Neuronal stem cell (in vitro differentiated cells): ENCODE results near the gene TTC9C.

Experiments used
- DNase-seq: peaks from one replicate; pipeline ENCODE4 v3.0.0-alpha.2; 2013; ENCODE audit warnings: low spot score
- H2AFZ ChIP-seq: one replicate; pipeline ENCODE4 v1.6.1; 2013; ENCODE audit warnings: mild to moderate bottlenecking, low read length, inconsistent platforms
- H2AK5ac ChIP-seq: 2 replicates; pipeline ENCODE4 v1.6.1; 2013; ENCODE audit warnings: low read depth, mild to moderate bottlenecking, inconsistent platforms, low read length, moderate library complexity, mixed read lengths
- H2BK120ac ChIP-seq: 2 replicates; pipeline ENCODE4 v1.6.1; 2013; ENCODE audit warnings: low read depth, mild to moderate bottlenecking, inconsistent platforms, low read length, moderate library complexity, mixed read lengths
- H2BK12ac ChIP-seq: one replicate; pipeline ENCODE4 v1.6.1; 2013; ENCODE audit warnings: low read length, inconsistent platforms
- H2BK15ac ChIP-seq: 2 replicates; pipeline ENCODE4 v1.6.1; 2013; ENCODE audit warnings: mild to moderate bottlenecking, low read length, inconsistent platforms, mixed read lengths
- H2BK5ac ChIP-seq: one replicate; pipeline ENCODE4 v1.6.1; 2013; ENCODE audit warnings: inconsistent platforms, mild to moderate bottlenecking, low read length, moderate library complexity
- H3K14ac ChIP-seq: one replicate; pipeline ENCODE4 v1.6.1; 2013; ENCODE audit warnings: low read length, inconsistent platforms
- H3K18ac ChIP-seq: 2 replicates; pipeline ENCODE4 v1.6.1; 2013; ENCODE audit warnings: low read length, inconsistent platforms
- H3K23ac ChIP-seq: 2 replicates; pipeline ENCODE4 v1.6.1; 2013; ENCODE audit warnings: low read depth, mild to moderate bottlenecking, mixed read lengths, low read length, inconsistent platforms; ENCODE audit not compliant: poor library complexity
- H3K27ac ChIP-seq: replicated peaks from 3 replicates; pipeline ENCODE4 v1.5.1; 2013; ENCODE audit warnings: low read length, inconsistent platforms
- H3K27me3 ChIP-seq, 3 experiments: 2 replicates each; pipeline ENCODE4 v1.6.1; 2013; ENCODE audit warnings: low read length in 3 of 3, mild to moderate bottlenecking in 2 of 3, inconsistent platforms in 1 of 3, low read depth in 1 of 3, mixed read lengths in 1 of 3, moderate library complexity in 1 of 3; ENCODE audit not compliant: control insufficient read depth in 3 of 3, insufficient read depth in 3 of 3
- H3K36me3 ChIP-seq, 2 donors: replicated peaks in 1 of 2; 2 replicates each; pipeline ENCODE4 v1.6.1; 2013; ENCODE audit warnings: low read length in 2 of 2; ENCODE audit not compliant: control insufficient read depth in 2 of 2, insufficient read depth in 2 of 2
- H3K4ac ChIP-seq: 2 replicates; pipeline ENCODE4 v1.6.1; 2013; ENCODE audit warnings: inconsistent platforms, mild to moderate bottlenecking, low read length, moderate library complexity
- H3K4me1 ChIP-seq, 2 donors: 1 replicate in 1 of 2; 2 replicates in 1 of 2; pipeline ENCODE4 v1.6.1; 2013; ENCODE audit warnings: low read length in 2 of 2, low read depth in 1 of 2; ENCODE audit not compliant: control insufficient read depth in 2 of 2, insufficient read depth in 1 of 2
- H3K4me2 ChIP-seq: one replicate; pipeline ENCODE4 v1.6.1; 2013; ENCODE audit warnings: mild to moderate bottlenecking, low read length, inconsistent platforms; ENCODE audit not compliant: insufficient read depth, poor library complexity, severe bottlenecking
- H3K4me3 ChIP-seq, 2 donors: 2 replicates each; pipeline ENCODE4 v1.5.1; 2013; ENCODE audit warnings: low read length in 2 of 2, mild to moderate bottlenecking in 2 of 2, inconsistent platforms in 1 of 2, moderate library complexity in 1 of 2
- H3K79me1 ChIP-seq: one replicate; pipeline ENCODE4 v1.6.1; 2013; ENCODE audit warnings: low read depth, mild to moderate bottlenecking, inconsistent platforms, low read length, moderate library complexity
- H3K9ac ChIP-seq: one replicate; pipeline ENCODE4 v1.6.1; 2013; ENCODE audit warnings: mild to moderate bottlenecking, low read depth, low read length, inconsistent platforms; ENCODE audit not compliant: poor library complexity
- H3K9me3 ChIP-seq, 2 donors: replicated peaks in 1 of 2; 2 replicates each; pipeline versions ENCODE3 to v1.6.1; 2013; ENCODE audit warnings: low read length in 2 of 2, mild to moderate bottlenecking in 2 of 2, inconsistent platforms in 1 of 2, low read depth in 1 of 2, mixed read lengths in 1 of 2, moderate library complexity in 1 of 2; ENCODE audit not compliant: control insufficient read depth in 2 of 2, insufficient read depth in 1 of 2
- H4K8ac ChIP-seq: one replicate; pipeline ENCODE4 v1.6.1; 2013; ENCODE audit warnings: low read depth, mild to moderate bottlenecking, inconsistent platforms, low read length, moderate library complexity
- H4K91ac ChIP-seq: one replicate; pipeline ENCODE4 v1.6.1; 2013; ENCODE audit warnings: low read length, low read depth, mild to moderate bottlenecking, inconsistent platforms; ENCODE audit not compliant: poor library complexity
- WGBS, 2 donors: extraction: QIAGEN DNeasy Blood & Tissue Kit; methylation state at CpG; one replicate each; pipeline ENCODE4 v1.1.7; 2013; ENCODE audit warnings: missing lambda C conversion rate in 2 of 2, mixed read lengths in 1 of 2; ENCODE audit not compliant: insufficient read length in 2 of 2, insufficient replicate concordance in 1 of 2; ENCODE audit errors: extremely low coverage in 2 of 2; 5-methylcytosine and 5-hydroxymethylcytosine counted together

Gene TTC9C

DNA sequence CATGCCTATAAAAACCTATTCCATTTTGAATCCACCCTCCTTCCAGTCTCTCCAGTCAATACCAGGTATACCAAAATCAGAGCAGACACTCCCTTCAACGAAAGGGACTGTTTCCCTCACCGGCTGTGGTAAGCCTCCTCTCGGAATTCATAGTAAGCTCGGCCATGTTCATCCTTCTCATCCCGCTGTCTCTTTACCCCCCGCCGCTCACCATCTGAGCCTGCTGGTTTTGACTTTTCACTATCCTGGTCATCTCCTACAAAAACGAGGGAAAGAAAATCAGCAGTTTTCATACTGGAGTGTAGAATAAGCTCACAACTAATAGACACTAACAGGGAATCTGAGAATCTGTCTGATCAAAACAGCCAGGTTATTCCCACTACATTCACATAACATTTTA is 4.1 kb upstream of the TTC9C start:
- H2AFZ ChIP-seq, result no peak overlapping the region
- no peaks in the 10 kb centered on the region for H3K79me1 ChIP-seq
- no peak for DNase-seq
- H4K8ac ChIP-seq, result no peak overlapping the region
- no peak overlapping the region for H2BK15ac ChIP-seq
- H3K4me2 ChIP-seq, result no peak overlapping the region
- no peak overlapping the region for H3K18ac ChIP-seq
- H3K36me3 ChIP-seq, result peaks cover 36 to 72% of the 10 kb centered on the region in 2 donors
- no peak overlapping the region for H2BK5ac ChIP-seq
- no peak overlapping the region for H3K23ac ChIP-seq
- H2BK120ac ChIP-seq, result no peak overlapping the region
- H3K4me3 ChIP-seq, result no peak overlapping the region
- peaks cover 0 to 13% of the 10 kb centered on the region in 2 donors for H3K4me1 ChIP-seq
- H3K27ac ChIP-seq, result no peak overlapping the region
- no peak overlapping the region for H4K91ac ChIP-seq
- no peak overlapping the region for H2AK5ac ChIP-seq
- no peak overlapping the region for H3K9ac ChIP-seq
- H3K14ac ChIP-seq, result no peak overlapping the region
- H3K4ac ChIP-seq, result no peak overlapping the region
- H3K27me3 ChIP-seq, result no peaks in the 10 kb centered on the region
- H2BK12ac ChIP-seq, result no peak overlapping the region
- no CpG with 5 or more reads among the region's 8 CpGs for WGBS, 2 donors
- H3K9me3 ChIP-seq, result no peaks in the 10 kb centered on the region

GRCh38 chr11:62725646-62726045 is 2.6 kb upstream of the TTC9C start:
- H2BK5ac ChIP-seq, result no peak overlapping the region
- peaks cover 24 to 63% of the 10 kb centered on the region in 2 donors for H3K36me3 ChIP-seq
- peak overlapping the region; percentile 92 to 96 for H3K4me3 ChIP-seq
- no peak overlapping the region for H2BK12ac ChIP-seq
- H3K27me3 ChIP-seq, result no peaks in the 10 kb centered on the region
- H2AK5ac ChIP-seq, result no peak overlapping the region
- no peaks in the 10 kb centered on the region for H3K79me1 ChIP-seq
- H4K8ac ChIP-seq, result no peak overlapping the region
- H3K9me3 ChIP-seq, result no peaks in the 10 kb centered on the region
- WGBS, 2 donors, result no CpG with 5 or more reads among the region's 7 CpGs
- H3K9ac ChIP-seq, result no peak overlapping the region
- no peak overlapping the region for H3K18ac ChIP-seq
- H2BK120ac ChIP-seq, result no peak overlapping the region
- H2AFZ ChIP-seq, result no peak overlapping the region
- DNase-seq, result no peak
- H3K4me2 ChIP-seq, result peak overlapping the region; percentile 99
- no peak overlapping the region for H4K91ac ChIP-seq
- peaks cover 0 to 18% of the 10 kb centered on the region in 2 donors for H3K4me1 ChIP-seq
- H3K27ac ChIP-seq, result no peak overlapping the region
- no peak overlapping the region for H2BK15ac ChIP-seq
- H3K4ac ChIP-seq, result no peak overlapping the region
- no peak overlapping the region for H3K14ac ChIP-seq
- H3K23ac ChIP-seq, result no peak overlapping the region

DNA sequence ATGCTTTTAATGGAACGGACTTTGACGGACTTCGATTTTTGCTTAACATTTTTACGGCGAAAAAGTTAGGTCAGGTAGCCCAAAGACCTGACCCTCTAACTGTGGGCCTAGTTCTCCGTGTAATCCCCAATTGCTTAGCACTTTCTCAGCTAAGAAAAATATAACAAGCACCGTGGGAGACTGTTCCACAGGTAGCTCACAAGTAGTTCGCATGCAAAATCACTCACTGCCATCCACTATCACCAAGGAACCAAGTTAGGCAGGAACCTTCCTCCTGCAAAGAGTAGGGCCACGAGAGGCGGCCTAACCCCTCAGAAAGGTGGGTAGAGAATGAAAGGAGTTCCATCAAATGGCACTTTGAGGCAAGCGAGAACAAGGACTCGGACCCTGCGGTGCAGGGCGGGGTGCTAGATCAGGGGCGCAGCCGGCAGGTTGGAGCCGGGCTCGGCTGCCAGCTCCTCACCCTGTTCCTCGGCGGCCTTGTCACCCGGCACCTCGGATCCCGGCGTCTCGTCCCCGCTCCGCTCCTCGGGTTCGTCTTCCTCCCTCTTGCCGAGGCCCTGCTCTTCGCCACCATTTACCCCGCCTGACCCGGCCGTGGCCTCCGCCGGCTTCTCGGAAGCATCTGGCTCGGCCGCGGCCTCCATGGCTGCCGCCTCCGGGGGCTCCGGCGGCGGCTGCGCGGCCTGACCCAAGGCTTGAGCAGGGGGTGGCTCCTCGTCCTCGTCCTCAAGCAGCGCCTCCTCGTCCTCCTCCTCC is 2.0 kb upstream of the TTC9C start:
- Histone ChIP-seq H2BK15ac (no peak overlapping the region), H3K9me3 (no peaks in the 10 kb centered on the region), H3K4me2 (peak overlapping the region; percentile 99), H2AFZ (peak overlapping the region; percentile 81), H3K4me3 (peak overlapping the region; percentile 92 to 96), H4K8ac (no peak overlapping the region), H2BK12ac (no peak overlapping the region), H4K91ac (no peak overlapping the region), H3K14ac (peak overlapping the region; percentile 87), H3K23ac (peak overlapping the region; percentile 97), H2BK120ac (peak overlapping the region; percentile 73), H3K4ac (no peak overlapping the region), H3K4me1 (peaks cover 0 to 18% of the 10 kb centered on the region in 2 donors), H3K27me3 (no peaks in the 10 kb centered on the region), H2AK5ac (peak overlapping the region; percentile 81), H3K27ac (peak overlapping the region; percentile 100), H3K18ac (peak overlapping the region; percentile 99), H3K36me3 (peaks cover 25 to 61% of the 10 kb centered on the region in 2 donors), H3K79me1 (peaks cover 3% of the 10 kb centered on the region), H2BK5ac (peak overlapping the region; percentile 89), H3K9ac (peak overlapping the region; percentile 100)
- DNase-seq, result no peak
- no CpG with 5 or more reads among the region's 51 CpGs for WGBS, 2 donors

GRCh38 chr11:62726915-62727164 is 1.4 kb upstream of the TTC9C start:
- Histone ChIP-seq H3K4me3 (peak overlapping the region; percentile 92 to 96), H3K4ac (no peak overlapping the region), H3K36me3 (peaks cover 24 to 58% of the 10 kb centered on the region in 2 donors), H2AFZ (peak overlapping the region; percentile 81), H2AK5ac (peak overlapping the region; percentile 81), H2BK12ac (no peak overlapping the region), H3K79me1 (peaks cover 4% of the 10 kb centered on the region), H3K14ac (peak overlapping the region; percentile 87), H3K9me3 (no peaks in the 10 kb centered on the region), H3K23ac (peak overlapping the region; percentile 97), H2BK120ac (peak overlapping the region; percentile 73), H4K91ac (no peak overlapping the region), H2BK5ac (peak overlapping the region; percentile 89), H3K27me3 (no peaks in the 10 kb centered on the region), H3K9ac (peak overlapping the region; percentile 100), H3K18ac (peak overlapping the region; percentile 99), H3K4me1 (peaks cover 0 to 18% of the 10 kb centered on the region in 2 donors), H2BK15ac (peak overlapping the region; percentile 71), H3K27ac (peak overlapping the region; percentile 100), H3K4me2 (peak overlapping the region; percentile 99), H4K8ac (no peak overlapping the region)
- no peak for DNase-seq
- no CpG with 5 or more reads among the region's 37 CpGs for WGBS, 2 donors
